SKM-1 (cell line): Measurements from ENCODE around the gene SLC7A4.

Source experiments
- DNase-seq: peaks from one replicate; lab custom pipeline; 2025; ENCODE audit not compliant: unreplicated experiment; lab: John Stamatoyannopoulos, UW

SLC7A4 gene

DNA sequence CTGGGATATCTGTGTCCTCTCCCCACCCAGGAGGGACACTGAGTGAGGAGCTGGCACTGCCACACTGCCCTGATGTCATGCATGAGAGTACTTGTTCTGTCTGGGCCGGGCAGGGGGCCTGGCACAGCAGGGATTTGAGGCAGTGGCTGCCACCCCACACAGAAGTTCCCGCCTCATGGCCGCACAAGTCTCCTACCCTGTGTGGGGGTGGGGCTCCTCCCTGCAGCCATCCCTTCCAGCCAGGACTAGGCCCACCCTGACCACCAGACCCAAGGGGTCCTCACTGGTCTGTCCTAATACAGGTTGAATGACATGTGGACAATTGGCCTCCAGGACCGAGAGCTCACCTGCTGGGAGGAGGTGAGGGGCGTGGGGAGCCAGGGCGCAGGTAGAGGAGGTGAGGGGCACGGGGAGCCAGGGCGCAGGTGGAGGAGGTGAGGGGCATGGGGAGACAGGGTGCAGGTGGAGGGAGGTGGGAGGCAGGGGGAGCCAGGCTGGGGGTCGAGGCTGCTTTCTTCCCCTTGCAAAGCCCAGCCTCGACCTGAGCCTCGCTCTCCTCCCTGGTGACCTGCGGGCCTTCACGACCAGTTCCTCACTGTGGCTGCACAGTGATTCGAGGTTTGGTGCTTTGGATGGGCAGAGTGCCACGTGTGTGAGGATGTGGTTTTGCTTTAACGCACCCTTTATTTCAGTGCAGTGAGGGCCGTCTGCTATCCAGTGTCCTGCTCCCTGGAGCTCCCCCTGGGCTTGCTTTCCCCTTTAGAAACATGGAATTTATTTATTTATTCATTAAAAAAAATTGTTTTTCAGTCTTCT, 42.8 kb downstream of the SLC7A4 start:
- no peak for DNase-seq

DNA sequence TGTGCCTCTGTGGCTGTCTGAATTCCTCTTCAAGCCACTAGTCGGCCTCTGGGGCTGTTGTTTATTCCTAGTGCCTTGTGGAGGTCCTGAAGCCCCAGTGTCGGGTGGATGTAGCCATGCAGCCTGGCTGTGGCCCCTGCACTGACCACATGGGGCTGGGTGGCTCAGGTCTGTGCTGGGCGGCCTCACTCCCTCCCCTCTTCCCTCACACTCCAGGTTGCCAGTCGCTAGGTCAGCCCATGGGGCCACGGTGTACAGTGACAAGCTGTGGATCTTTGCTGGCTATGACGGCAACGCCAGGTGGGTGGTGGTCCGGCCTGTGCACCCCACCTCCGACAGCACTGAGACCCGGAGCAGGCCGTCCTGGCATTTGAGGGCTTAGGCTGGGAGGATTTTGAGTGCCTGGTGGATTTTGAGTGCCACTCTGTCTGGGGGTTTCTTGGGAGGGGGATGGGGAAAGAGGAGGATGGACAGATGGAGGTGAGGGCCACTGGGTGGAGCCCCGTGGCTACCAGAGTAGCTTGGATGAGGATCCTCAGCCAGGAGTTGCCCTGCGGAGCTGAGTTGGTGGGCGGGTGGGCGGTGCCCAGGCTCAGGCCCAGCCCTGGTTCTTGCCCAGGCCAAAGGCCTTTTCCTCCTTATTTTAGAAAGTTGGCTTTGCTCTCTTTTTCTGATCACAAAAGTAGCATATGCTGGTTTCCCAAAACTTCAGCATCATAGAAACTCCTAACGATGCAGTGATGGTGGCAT, 43.6 kb downstream of the SLC7A4 start:
- DNase-seq = no peak

DNA sequence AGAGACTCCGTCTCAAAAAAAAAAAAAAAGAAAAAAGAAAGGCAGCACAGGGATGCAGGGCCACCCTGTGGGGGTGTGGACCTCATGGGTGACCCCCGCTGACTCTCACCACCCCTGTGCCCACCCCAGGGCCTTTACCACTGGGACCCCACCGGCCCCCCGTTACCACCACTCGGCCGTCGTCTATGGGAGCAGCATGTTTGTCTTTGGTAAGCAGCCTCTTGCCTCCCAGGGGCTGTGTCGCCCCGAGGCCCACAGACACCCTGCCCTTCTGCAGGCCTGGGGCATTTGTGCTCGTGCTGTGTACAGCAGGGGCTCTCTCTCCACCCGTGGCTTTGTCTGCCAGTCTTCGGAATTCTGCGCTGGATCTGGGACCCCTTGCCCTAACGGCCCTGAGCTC, 45.0 kb downstream of the SLC7A4 start:
- no peak for DNase-seq

DNA sequence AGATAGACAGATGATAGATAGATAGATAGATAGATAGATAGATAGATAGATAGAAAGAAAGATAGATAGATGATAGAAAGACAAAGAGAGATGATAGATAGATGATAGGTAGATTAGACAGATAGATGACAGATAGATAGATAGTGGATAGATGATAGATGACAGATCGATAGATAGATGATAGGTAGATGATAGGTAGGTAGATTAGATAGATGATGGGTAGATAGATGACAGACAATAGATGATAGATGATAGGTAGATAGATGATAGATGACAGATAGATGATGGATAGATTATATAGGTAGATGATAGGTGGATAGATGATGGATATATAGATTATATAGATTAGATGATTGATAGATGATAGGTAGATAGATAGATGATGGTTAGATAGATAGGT, 46.0 kb downstream of the SLC7A4 start:
- no peak for DNase-seq

DNA sequence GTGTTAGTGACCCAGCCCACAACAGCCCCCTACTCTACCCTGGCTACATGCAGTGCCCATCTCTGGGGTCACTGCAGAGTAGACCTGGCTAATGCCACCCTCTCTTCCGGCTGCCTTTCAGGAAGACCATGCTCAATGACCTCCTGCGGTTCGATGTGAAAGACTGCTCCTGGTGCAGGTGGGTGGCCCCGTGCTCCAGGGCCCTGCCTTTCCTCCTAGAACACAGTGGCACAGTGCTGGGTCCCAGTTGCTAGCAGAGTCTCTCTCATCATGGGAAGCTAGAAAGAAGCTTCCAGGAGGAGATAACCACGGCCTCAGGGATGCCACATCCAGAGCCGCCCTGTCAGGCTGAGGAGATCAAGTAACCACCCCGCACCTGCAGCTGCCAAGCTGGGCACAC, 46.6 kb downstream of the SLC7A4 start:
- no peak for DNase-seq

DNA sequence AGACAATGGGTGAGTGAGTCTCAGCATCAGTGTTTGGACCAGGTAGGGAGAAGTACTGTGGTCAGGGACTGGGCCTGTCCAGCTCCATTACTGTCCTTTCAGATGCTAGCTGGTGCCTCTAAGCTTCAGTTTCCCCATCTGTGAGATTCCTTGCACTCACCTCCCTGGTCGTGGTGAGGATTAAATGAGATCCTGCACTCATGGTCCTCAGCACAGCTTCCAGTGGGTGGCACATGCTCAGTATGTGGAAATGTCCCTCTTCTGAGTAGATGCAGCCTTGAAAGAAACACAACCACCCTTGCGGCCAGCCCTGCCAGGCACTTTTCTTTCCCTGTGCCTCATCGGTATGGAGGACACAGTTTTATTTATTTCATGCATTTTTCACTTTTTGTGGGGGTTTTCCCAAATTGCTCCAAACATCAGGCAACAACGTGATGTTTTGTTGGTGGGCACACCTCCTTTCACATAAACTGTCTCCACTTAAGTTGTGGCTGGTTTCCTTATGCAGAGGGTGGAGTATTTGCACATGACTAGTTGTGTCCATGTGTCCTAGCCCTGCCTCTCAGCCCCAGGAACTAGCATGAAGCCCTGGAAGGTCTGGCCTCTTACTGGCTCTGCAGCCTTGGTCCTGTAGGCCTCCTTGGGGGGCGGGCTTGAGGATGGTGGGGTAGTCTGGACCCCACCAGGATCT, 49.1 kb downstream of the SLC7A4 start:
- DNase-seq = no peak

DNA sequence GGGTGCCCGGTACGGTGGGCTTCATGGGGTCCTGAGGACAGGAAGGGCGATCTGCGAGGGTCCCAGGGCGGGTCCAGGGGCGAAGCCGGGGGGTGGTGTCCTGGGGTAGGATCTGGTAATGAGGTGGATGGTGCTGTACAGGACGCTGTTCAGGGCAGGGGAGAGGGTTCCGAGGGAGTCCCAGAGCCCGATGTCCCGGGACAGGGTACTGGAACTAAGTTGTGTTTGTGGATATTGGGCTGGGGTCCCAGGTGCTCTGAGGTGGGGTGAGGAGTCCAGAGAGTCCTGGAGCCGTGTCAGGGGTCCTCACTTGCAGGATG, 49.8 kb downstream of the SLC7A4 start:
- no peak for DNase-seq

DNA sequence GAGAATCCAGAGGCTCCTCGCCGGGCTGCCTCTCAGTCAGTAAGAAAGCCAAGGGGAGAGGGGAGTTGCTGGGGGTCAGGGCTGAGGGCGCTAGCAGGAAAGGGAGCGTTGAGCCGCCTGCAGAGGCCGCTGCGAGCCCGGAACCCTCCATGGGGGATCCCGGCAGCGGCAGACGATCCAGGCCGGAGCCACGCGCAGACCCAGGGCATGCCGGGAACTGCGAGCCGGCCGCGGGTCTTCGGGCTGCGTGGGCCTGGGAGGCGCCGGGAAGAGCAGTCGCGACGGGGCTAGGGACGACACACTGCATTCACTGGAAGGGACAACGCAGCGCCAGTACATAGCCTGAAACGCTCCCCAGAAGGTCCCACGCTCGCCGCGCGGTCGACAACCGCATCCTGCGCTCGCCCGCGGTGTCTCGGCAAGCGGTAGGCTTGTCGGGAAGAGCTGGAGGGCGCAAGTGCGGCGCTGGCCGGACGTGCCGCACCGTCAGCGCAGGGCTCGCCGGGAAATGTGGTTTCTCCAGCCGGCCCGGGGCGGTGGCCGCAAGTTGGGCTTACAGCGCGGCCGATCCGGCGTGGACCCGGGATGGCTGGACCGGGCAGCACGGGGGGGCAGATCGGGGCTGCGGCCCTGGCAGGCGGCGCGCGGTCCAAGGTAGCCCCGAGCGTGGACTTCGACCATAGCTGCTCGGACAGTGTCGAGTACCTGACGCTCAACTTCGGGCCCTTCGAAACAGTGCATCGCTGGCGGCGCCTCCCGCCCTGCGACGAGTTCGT, 50.4 kb downstream of the SLC7A4 start, which contains the start of gene LZTR1:
LZTR1 (plus strand) TSS at position 511 of the 776 bp plus-strand sequence; CDS start at position 586, 75 bp downstream.
- DNase-seq = peak; percentile 73

DNA sequence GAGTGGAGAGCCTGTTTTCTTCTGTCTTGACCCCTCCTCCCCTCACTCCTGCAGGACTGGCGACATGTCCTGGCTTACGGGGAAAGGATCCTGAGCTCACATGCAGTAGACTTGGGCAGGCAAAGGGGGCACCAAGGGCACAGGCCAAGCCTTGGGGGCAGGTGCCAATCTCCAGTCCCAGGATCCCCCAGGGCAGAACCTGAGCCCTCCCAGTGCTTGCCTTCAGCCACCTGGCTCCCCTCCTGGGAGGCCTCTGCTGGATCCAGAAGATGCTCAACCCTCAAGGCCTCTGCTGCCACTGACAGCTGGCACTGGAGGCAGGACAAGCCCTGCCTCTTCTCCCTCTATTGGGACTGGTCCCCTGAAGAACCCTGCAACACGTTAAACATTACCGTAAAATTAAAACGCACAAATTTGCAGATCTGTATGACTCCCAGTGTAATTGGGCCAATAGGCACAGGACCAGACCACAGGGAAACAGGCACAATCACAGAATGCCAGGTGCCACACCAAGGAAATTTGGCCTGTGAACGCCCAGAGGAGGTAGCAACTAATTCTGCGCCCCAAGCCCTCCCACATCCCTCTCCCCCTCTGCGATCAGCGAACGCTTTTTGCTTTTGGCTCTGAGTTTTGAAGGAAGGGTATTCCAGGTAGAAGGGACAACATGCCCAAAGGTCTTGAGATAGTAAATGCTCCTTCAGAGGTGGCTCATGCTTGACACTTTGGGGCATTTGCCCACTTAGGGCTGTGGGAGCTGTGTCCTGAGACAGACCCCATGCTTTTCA, 51.2 kb downstream of the SLC7A4 start:
- DNase-seq = no peak

DNA sequence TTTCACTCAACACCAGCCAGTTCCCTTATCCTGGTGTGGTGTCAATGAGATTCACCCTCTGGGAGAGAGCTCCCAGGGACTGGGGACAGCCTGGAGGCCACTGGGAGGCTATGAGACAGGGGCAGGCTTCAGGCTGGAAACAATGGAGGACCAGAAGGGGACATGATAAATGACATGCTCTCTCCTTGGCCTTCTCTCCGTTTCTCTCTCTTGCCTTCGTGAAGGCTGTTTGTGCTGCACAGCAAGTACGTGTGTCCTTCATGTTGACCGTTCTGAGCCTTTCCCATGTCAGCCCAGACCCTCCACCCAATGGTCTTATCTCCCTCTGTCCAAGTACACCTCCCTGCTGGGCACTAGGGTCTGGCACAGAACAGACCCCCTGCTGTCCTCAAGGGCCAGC, 51.8 kb downstream of the SLC7A4 start:
- DNase-seq = no peak

DNA sequence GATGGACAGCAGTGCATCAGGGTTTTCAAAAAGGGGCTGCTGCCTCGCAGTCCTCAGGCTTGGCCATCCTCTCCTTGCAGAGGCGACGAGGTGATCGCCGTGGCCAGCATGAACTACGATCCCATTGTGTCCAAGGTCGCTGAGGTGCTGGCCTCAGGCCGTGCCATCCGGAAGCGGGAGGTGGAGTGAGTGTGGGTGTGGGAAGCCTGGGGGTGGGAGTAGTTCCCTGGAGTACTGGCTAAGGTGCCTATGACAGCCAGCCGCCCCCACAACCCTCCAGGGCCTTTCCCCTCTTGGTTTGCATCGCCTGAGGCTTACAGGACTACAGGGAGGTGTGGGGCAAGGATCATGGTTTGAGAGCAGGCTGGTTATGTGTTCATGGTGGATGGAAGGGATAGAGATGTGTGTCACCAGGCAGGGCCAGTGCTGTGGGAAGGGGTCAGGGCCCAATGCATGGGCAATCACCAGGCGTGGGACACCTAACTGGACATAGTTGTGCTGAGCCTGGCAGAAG, 52.4 kb downstream of the SLC7A4 start:
- no peak for DNase-seq

DNA sequence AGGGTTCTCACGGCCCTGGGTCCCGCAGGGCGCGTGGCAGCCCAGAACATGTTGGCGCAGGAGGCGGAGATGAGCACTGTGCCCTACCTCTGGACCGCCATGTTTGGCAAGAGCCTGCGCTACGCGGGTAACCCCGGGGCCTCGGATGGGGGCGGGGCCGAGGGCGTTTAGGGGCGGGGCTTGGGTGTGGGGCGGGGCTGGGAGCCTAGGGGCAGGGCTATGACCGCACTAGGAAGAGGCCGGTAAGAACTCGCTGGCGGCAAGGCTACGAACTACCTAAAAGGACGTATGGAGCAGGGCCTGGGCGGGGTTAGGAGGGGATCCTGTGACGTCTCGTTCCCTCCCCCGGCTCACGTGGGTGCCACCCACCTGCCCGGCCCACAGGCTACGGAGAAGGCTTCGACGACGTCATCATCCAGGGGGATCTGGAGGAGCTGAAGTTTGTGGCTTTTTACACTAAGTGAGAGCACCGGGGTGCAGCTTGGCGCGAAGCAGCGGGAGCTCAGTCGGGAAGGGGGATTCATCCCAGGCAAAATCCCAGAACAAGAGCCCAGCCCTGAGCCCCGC, 53.0 kb downstream of the SLC7A4 start:
- DNase-seq = no peak
